Adrenal gland (tissue), 5 donors: ENCODE measurements around the gene PTGES.
"Not testable (repeated sequence)": the region's sequence is repeated elsewhere in the genome, so short reads cannot be mapped to it uniquely, and the experiment has no call there.

Experiments used
- CTCF ChIP-seq, 6 experiments: fragments of 450-650 bp in 4 of 6; fragments of 200-600 bp in 2 of 6; sonication (generic) in 1 of 6; IDR thresholded peaks; 1 replicate in 5 of 6; 2 replicates in 1 of 6; pipeline versions ENCODE4 v1.5.1 to v1.8.0; 2016 to 2021; ENCODE audit warnings: antibody characterized with exemption in 6 of 6, mild to moderate bottlenecking in 2 of 6, moderate library complexity in 1 of 6
- POLR2A ChIP-seq, 2 donors: fragments of 450-650 bp; IDR thresholded peaks; one replicate each; pipeline ENCODE4 v1.6.1; 2017; ENCODE audit warnings: antibody characterized with exemption in 2 of 2, mild to moderate bottlenecking in 2 of 2, moderate library complexity in 1 of 2
- donor health status: DM: no; HTN: no; CAD: no.

GRCh38 chr9:129776096-129776495, 23.3 kb upstream of the PTGES start:
- TF ChIP-seq CTCF, POLR2A (IDR thresholded peaks at IDR 0.05): not testable (repeated sequence)
